KMS-11 (cell line): ENCODE measurements around the gene KCNN3.

Experiments used
- H2AFZ ChIP-seq: fragments of 200-600 bp; sonication (generic); 2 replicates; pipeline ENCODE4 v1.6.1; 2016; ENCODE audit warnings: antibody characterized with exemption, mixed run types, low read depth
- H3K27ac ChIP-seq: fragments of 200-600 bp; sonication (generic); 2 replicates; pipeline ENCODE4 v1.6.1; 2016; ENCODE audit warnings: mild to moderate bottlenecking, mixed run types
- H3K27me3 ChIP-seq: fragments of 200-600 bp; sonication (generic); 2 replicates; pipeline ENCODE4 v1.6.1; 2017; ENCODE audit warnings: mild to moderate bottlenecking, low read depth, mixed run types, moderate library complexity; ENCODE audit not compliant: insufficient read depth
- H3K36me3 ChIP-seq: fragments of 200-600 bp; sonication (generic); 2 replicates; pipeline ENCODE4 v1.6.1; 2017; ENCODE audit warnings: mild to moderate bottlenecking, mixed run types; ENCODE audit not compliant: insufficient read depth
- H3K4me1 ChIP-seq: fragments of 200-600 bp; sonication (generic); 2 replicates; pipeline ENCODE4 v1.6.1; 2016; ENCODE audit warnings: mild to moderate bottlenecking, low read depth, mixed run types; ENCODE audit not compliant: poor library complexity, severe bottlenecking
- H3K4me2 ChIP-seq: fragments of 200-600 bp; sonication (generic); 2 replicates; pipeline ENCODE4 v1.7.0; 2016; ENCODE audit warnings: mild to moderate bottlenecking, mixed run types
- H3K4me3 ChIP-seq: fragments of 200-600 bp; sonication (generic); IDR thresholded peaks from 2 replicates; pipeline ENCODE4 v1.6.1; 2017; ENCODE audit warnings: low read depth, low read length, mixed read lengths; ENCODE audit not compliant: insufficient read depth
- H3K79me2 ChIP-seq: fragments of 200-600 bp; sonication (generic); 2 replicates; pipeline ENCODE4 v1.6.1; 2016; ENCODE audit warnings: low read depth, mixed run types; ENCODE audit not compliant: insufficient read depth
- H3K9ac ChIP-seq: fragments of 200-600 bp; sonication (generic); 2 replicates; pipeline ENCODE4 v1.6.1; 2016; ENCODE audit warnings: mild to moderate bottlenecking, mixed run types
- H4K20me1 ChIP-seq: fragments of 200-600 bp; sonication (generic); 2 replicates; pipeline ENCODE4 v1.6.1; 2016; ENCODE audit warnings: mild to moderate bottlenecking, mixed run types; ENCODE audit not compliant: insufficient read depth
- TF ChIP-seq, protein P1 (sequence below): fragments of 200-600 bp; sonication (generic); conservative IDR thresholded peaks from 2 replicates; pipeline ENCODE4 v1.6.1; 2017; ENCODE audit warnings: low read depth, mild to moderate bottlenecking, antibody characterized with exemption, low read length, moderate library complexity, mixed read lengths

Gene KCNN3

GRCh38 chr1:154758346-154758745 is 111.7 kb downstream of the KCNN3 start:
- Histone ChIP-seq H3K4me2 (no peak overlapping the region), H2AFZ (no peak overlapping the region), H3K36me3 (no peaks in the 10 kb centered on the region), H3K27me3 (peaks cover 43% of the 10 kb centered on the region), H3K4me1 (peaks cover under 1% of the 10 kb centered on the region), H3K79me2 (no peaks in the 10 kb centered on the region), H4K20me1 (no peaks in the 10 kb centered on the region), H3K4me3 (no peak overlapping the region), H3K27ac (no peak overlapping the region), H3K9ac (no peak overlapping the region)
- TF ChIP-seq, protein P1, sequence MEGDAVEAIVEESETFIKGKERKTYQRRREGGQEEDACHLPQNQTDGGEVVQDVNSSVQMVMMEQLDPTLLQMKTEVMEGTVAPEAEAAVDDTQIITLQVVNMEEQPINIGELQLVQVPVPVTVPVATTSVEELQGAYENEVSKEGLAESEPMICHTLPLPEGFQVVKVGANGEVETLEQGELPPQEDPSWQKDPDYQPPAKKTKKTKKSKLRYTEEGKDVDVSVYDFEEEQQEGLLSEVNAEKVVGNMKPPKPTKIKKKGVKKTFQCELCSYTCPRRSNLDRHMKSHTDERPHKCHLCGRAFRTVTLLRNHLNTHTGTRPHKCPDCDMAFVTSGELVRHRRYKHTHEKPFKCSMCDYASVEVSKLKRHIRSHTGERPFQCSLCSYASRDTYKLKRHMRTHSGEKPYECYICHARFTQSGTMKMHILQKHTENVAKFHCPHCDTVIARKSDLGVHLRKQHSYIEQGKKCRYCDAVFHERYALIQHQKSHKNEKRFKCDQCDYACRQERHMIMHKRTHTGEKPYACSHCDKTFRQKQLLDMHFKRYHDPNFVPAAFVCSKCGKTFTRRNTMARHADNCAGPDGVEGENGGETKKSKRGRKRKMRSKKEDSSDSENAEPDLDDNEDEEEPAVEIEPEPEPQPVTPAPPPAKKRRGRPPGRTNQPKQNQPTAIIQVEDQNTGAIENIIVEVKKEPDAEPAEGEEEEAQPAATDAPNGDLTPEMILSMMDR: no peak

- TF ChIP-seq, protein P1: no peak
- Histone ChIP-seq H3K4me3 (no peak overlapping the region), H3K9ac (no peak overlapping the region), H3K79me2 (no peaks in the 10 kb centered on the region), H3K4me1 (peaks cover 15% of the 10 kb centered on the region), H3K4me2 (no peak overlapping the region), H3K27me3 (peaks cover 31% of the 10 kb centered on the region), H3K27ac (no peak overlapping the region), H4K20me1 (no peaks in the 10 kb centered on the region), H3K36me3 (no peaks in the 10 kb centered on the region), H2AFZ (no peak overlapping the region)
Measured at GRCh38 chr1:154756793-154757548, 113.1 kb downstream of the KCNN3 start.

- no peak overlapping the region for H3K9ac ChIP-seq
- H2AFZ ChIP-seq: no peak overlapping the region
- TF ChIP-seq, protein P1: no peak
- H3K27ac ChIP-seq: no peak overlapping the region
- no peaks in the 10 kb centered on the region for H3K79me2 ChIP-seq
- H3K4me2 ChIP-seq: no peak overlapping the region
- H3K4me1 ChIP-seq: peaks cover 23% of the 10 kb centered on the region
- no peak overlapping the region for H3K4me3 ChIP-seq
- H4K20me1 ChIP-seq: no peaks in the 10 kb centered on the region
- no peaks in the 10 kb centered on the region for H3K36me3 ChIP-seq
- H3K27me3 ChIP-seq: peaks cover 30% of the 10 kb centered on the region
Measured at GRCh38 chr1:154755858-154756730, 114.0 kb downstream of the KCNN3 start.

- Histone ChIP-seq H3K27me3 (peaks cover 54% of the 10 kb centered on the region), H3K4me3 (no peak overlapping the region), H3K36me3 (no peaks in the 10 kb centered on the region)
Measured at GRCh38 chr1:154753426-154753825, 116.7 kb downstream of the KCNN3 start.

More at GRCh38 chr1:154753426-154753825, 116.7 kb downstream of the KCNN3 start:
- no peak overlapping the region for H3K27ac ChIP-seq
- H3K4me1 ChIP-seq: peaks cover 50% of the 10 kb centered on the region
- H4K20me1 ChIP-seq: 0 out of 2 replicates have a peak, but pooled peaks cover 3% of the 10 kb centered on the region
- H3K79me2 ChIP-seq: no peaks in the 10 kb centered on the region
- no peak overlapping the region for H3K9ac ChIP-seq
- TF ChIP-seq, protein P1: no peak
- H3K4me2 ChIP-seq: no peak overlapping the region
- H2AFZ ChIP-seq: no peak overlapping the region
